Measurements from ENCODE around the gene LMNTD1.

The LMNTD1 gene

GRCh38 chr12:25556153-25556552 lies 3.1 kb upstream of the LMNTD1 start:
- ATAC-seq, result no peak
- TF ChIP-seq ESRRG (CRISPR knock-in tag; IDR thresholded peaks at IDR 0.05) (no peak), CSDC2 (CRISPR knock-in tag; IDR thresholded peaks at IDR 0.05) (no peak), OSR1 (CRISPR knock-in tag; IDR thresholded peaks at IDR 0.05) (no peak), TSHZ2 (CRISPR knock-in tag; IDR thresholded peaks at IDR 0.05) (no peak), ISL1 (CRISPR knock-in tag; IDR thresholded peaks at IDR 0.05) (no peak), BACH2 (CRISPR knock-in tag; IDR thresholded peaks at IDR 0.05; ENCODE audit: borderline replicate concordance) (no peak), CSRNP3 (CRISPR knock-in tag; IDR thresholded peaks at IDR 0.05) (no peak), ZFP3 (CRISPR knock-in tag; IDR thresholded peaks at IDR 0.05) (no peak), TCF4 (CRISPR knock-in tag; IDR thresholded peaks at IDR 0.05; ENCODE audit: borderline replicate concordance) (no peak), ZNF565 (CRISPR knock-in tag; conservative IDR thresholded peaks at IDR 0.05; ENCODE audit: low read depth) (no peak), GLIS3 (CRISPR knock-in tag; IDR thresholded peaks at IDR 0.05) (no peak), PPARA (CRISPR knock-in tag; IDR thresholded peaks at IDR 0.05; ENCODE audit: borderline replicate concordance) (no peak), ARNTL (CRISPR knock-in tag; IDR thresholded peaks at IDR 0.05; ENCODE audit: borderline replicate concordance, low read depth) (no peak), ZFP30 (CRISPR knock-in tag; IDR thresholded peaks at IDR 0.05) (no peak), ZC3H10 (CRISPR knock-in tag; IDR thresholded peaks at IDR 0.05) (no peak), RARB (CRISPR knock-in tag; IDR thresholded peaks at IDR 0.05) (no peak), ZNF8 (CRISPR knock-in tag; IDR thresholded peaks at IDR 0.05) (no peak)
- TF ChIP-seq, protein P1, sequence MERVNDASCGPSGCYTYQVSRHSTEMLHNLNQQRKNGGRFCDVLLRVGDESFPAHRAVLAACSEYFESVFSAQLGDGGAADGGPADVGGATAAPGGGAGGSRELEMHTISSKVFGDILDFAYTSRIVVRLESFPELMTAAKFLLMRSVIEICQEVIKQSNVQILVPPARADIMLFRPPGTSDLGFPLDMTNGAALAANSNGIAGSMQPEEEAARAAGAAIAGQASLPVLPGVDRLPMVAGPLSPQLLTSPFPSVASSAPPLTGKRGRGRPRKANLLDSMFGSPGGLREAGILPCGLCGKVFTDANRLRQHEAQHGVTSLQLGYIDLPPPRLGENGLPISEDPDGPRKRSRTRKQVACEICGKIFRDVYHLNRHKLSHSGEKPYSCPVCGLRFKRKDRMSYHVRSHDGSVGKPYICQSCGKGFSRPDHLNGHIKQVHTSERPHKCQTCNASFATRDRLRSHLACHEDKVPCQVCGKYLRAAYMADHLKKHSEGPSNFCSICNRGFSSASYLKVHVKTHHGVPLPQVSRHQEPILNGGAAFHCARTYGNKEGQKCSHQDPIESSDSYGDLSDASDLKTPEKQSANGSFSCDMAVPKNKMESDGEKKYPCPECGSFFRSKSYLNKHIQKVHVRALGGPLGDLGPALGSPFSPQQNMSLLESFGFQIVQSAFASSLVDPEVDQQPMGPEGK (CRISPR knock-in tag; IDR thresholded peaks at IDR 0.05; ENCODE audit: borderline replicate concordance), result no peak

- ATAC-seq, result no peak
- TF ChIP-seq ZFP3 (CRISPR knock-in tag; IDR thresholded peaks at IDR 0.05), result no peak
- TF ChIP-seq ZNF8 (CRISPR knock-in tag; IDR thresholded peaks at IDR 0.05), result no peak
- no peak for TF ChIP-seq ESRRG (CRISPR knock-in tag; IDR thresholded peaks at IDR 0.05)
- no peak for TF ChIP-seq ZFP30 (CRISPR knock-in tag; IDR thresholded peaks at IDR 0.05)
- no peak for TF ChIP-seq SNAI2 (CRISPR knock-in tag; IDR thresholded peaks at IDR 0.05)
- TF ChIP-seq, protein P2, sequence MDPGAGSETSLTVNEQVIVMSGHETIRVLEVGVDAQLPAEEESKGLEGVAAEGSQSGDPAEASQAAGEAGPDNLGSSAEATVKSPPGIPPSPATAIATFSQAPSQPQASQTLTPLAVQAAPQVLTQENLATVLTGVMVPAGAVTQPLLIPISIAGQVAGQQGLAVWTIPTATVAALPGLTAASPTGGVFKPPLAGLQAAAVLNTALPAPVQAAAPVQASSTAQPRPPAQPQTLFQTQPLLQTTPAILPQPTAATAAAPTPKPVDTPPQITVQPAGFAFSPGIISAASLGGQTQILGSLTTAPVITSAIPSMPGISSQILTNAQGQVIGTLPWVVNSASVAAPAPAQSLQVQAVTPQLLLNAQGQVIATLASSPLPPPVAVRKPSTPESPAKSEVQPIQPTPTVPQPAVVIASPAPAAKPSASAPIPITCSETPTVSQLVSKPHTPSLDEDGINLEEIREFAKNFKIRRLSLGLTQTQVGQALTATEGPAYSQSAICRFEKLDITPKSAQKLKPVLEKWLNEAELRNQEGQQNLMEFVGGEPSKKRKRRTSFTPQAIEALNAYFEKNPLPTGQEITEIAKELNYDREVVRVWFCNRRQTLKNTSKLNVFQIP (CRISPR knock-in tag; IDR thresholded peaks at IDR 0.05; ENCODE audit: borderline replicate concordance, low read depth), result no peak
- TF ChIP-seq, protein P1 (CRISPR knock-in tag; IDR thresholded peaks at IDR 0.05; ENCODE audit: borderline replicate concordance), result no peak
- TF ChIP-seq TSHZ2 (CRISPR knock-in tag; IDR thresholded peaks at IDR 0.05), result no peak
- TF ChIP-seq TOX (CRISPR knock-in tag; IDR thresholded peaks at IDR 0.05; ENCODE audit: borderline replicate concordance), result no peak
- TF ChIP-seq ARNTL (CRISPR knock-in tag; IDR thresholded peaks at IDR 0.05; ENCODE audit: borderline replicate concordance, low read depth), result no peak
- no peak for TF ChIP-seq BACH2 (CRISPR knock-in tag; IDR thresholded peaks at IDR 0.05; ENCODE audit: borderline replicate concordance)
- no peak for TF ChIP-seq ZNF70 (CRISPR knock-in tag; IDR thresholded peaks at IDR 0.05)
- TF ChIP-seq GLIS3 (CRISPR knock-in tag; IDR thresholded peaks at IDR 0.05), result no peak
- TF ChIP-seq ZC3H10 (CRISPR knock-in tag; IDR thresholded peaks at IDR 0.05), result no peak
- TF ChIP-seq OSR1 (CRISPR knock-in tag; IDR thresholded peaks at IDR 0.05), result no peak
- no peak for TF ChIP-seq ISL1 (CRISPR knock-in tag; IDR thresholded peaks at IDR 0.05)
- TF ChIP-seq CSRNP3 (CRISPR knock-in tag; IDR thresholded peaks at IDR 0.05), result no peak
- TF ChIP-seq, protein P3, sequence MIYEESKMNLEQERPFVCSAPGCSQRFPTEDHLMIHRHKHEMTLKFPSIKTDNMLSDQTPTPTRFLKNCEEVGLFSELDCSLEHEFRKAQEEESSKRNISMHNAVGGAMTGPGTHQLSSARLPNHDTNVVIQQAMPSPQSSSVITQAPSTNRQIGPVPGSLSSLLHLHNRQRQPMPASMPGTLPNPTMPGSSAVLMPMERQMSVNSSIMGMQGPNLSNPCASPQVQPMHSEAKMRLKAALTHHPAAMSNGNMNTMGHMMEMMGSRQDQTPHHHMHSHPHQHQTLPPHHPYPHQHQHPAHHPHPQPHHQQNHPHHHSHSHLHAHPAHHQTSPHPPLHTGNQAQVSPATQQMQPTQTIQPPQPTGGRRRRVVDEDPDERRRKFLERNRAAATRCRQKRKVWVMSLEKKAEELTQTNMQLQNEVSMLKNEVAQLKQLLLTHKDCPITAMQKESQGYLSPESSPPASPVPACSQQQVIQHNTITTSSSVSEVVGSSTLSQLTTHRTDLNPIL (CRISPR knock-in tag; IDR thresholded peaks at IDR 0.05; ENCODE audit: low read depth), result no peak
- TF ChIP-seq TCF4 (CRISPR knock-in tag; IDR thresholded peaks at IDR 0.05; ENCODE audit: borderline replicate concordance), result no peak
Measured at GRCh38 chr12:25552681-25553080, 402 bp downstream of the LMNTD1 start.
